Mammary epithelial cell (primary cell): ENCODE measurements around the gene NAPA.

Experiments
- EZH2 ChIP-seq: IDR thresholded peaks from 2 replicates; pipeline ENCODE4 v1.6.1; 2012; ENCODE audit warnings: low read length, inconsistent platforms, borderline replicate concordance
- TF ChIP-seq, protein P1 (sequence below), 2 donors: IDR thresholded peaks in 1 of 2; conservative IDR thresholded peaks in 1 of 2; 2 replicates each; pipeline ENCODE4 v1.5.1; 2011 to 2012; ENCODE audit warnings: inconsistent platforms in 2 of 2, low read length in 2 of 2, mild to moderate bottlenecking in 2 of 2, control low read depth in 1 of 2, low read depth in 1 of 2; ENCODE audit not compliant: insufficient read depth in 1 of 2; ENCODE audit errors: extremely low read depth in 1 of 2

- TF ChIP-seq, protein P1, sequence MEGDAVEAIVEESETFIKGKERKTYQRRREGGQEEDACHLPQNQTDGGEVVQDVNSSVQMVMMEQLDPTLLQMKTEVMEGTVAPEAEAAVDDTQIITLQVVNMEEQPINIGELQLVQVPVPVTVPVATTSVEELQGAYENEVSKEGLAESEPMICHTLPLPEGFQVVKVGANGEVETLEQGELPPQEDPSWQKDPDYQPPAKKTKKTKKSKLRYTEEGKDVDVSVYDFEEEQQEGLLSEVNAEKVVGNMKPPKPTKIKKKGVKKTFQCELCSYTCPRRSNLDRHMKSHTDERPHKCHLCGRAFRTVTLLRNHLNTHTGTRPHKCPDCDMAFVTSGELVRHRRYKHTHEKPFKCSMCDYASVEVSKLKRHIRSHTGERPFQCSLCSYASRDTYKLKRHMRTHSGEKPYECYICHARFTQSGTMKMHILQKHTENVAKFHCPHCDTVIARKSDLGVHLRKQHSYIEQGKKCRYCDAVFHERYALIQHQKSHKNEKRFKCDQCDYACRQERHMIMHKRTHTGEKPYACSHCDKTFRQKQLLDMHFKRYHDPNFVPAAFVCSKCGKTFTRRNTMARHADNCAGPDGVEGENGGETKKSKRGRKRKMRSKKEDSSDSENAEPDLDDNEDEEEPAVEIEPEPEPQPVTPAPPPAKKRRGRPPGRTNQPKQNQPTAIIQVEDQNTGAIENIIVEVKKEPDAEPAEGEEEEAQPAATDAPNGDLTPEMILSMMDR (conservative IDR thresholded peaks at IDR 0.05 in 1 of 2, IDR thresholded peaks at IDR 0.05 in 1 of 2; ENCODE audit: extremely low read depth in 1 of 2, insufficient read depth in 1 of 2, low read depth in 1 of 2, low read length in 2 of 2), result no peak
- no peak for TF ChIP-seq EZH2
These were observed 20.1 kb downstream of the NAPA start for GRCh38 chr19:47494729-47495128.
